OCI-LY7 (cell line): ENCODE measurements around the gene MCTP2. TPM values are rescaled to one million over a fixed set of nuclear protein-coding genes. Genes with fewer than 3 reads are reported as not detected.

ENCODE experiments used
- BruUV-seq: library from RNA; stranded (reverse); fragments of 400-500 nt; replicated peaks from 2 replicates; lab custom pipeline; 2021; lab: Mats Ljungman, UMichigan
- CTCF ChIA-PET: fragments of 300-600 bp; sonication (Branson Sonifier 250); formaldehyde crosslinking; loops from one replicate; lab custom pipeline; 2022; ENCODE audit warnings: antibody characterized with exemption; ENCODE audit not compliant: unreplicated experiment; lab: Charles Lee
- POLR2A ChIA-PET: fragments of 300-600 bp; sonication (Branson Sonifier 250); formaldehyde crosslinking; loops from one replicate; lab custom pipeline; 2022; ENCODE audit warnings: antibody characterized with exemption; lab: Charles Lee
- DNase-seq: peaks from one replicate; pipeline ENCODE4 v3.0.0-alpha.2; 2015; ENCODE audit warnings: low spot score
- H2AFZ ChIP-seq: fragments of 200-600 bp; sonication (generic), shearing (Covaris generic); 2 replicates; pipeline ENCODE4 v1.6.1; 2014; ENCODE audit warnings: mild to moderate bottlenecking, antibody characterized with exemption, low read length, moderate library complexity
- H3K27ac ChIP-seq: fragments of 200-600 bp; sonication (generic); 2 replicates; pipeline ENCODE4 v1.5.1; 2014; ENCODE audit warnings: mixed run types, low read depth, mild to moderate bottlenecking, moderate library complexity, low read length, inconsistent platforms; ENCODE audit not compliant: poor library complexity, severe bottlenecking
- H3K36me3 ChIP-seq: fragments of 200-600 bp; sonication (generic); 2 replicates; pipeline ENCODE4 v1.6.1; 2014; ENCODE audit warnings: mild to moderate bottlenecking, antibody characterized with exemption, low read length, moderate library complexity, mixed read lengths; ENCODE audit not compliant: insufficient read depth
- H3K4me1 ChIP-seq: fragments of 200-600 bp; sonication (generic); 2 replicates; pipeline ENCODE4 v1.5.1; 2014; ENCODE audit warnings: mild to moderate bottlenecking, low read length; ENCODE audit not compliant: insufficient read depth, poor library complexity, severe bottlenecking
- H3K4me2 ChIP-seq: fragments of 200-600 bp; sonication (generic); 2 replicates; pipeline ENCODE4 v1.6.1; 2014; ENCODE audit warnings: mild to moderate bottlenecking, low read length
- H3K4me3 ChIP-seq: fragments of 200-600 bp; sonication (generic); 2 replicates; pipeline ENCODE4 v1.5.1; 2014; ENCODE audit warnings: mild to moderate bottlenecking, low read depth, low read length; ENCODE audit not compliant: poor library complexity, severe bottlenecking
- H3K79me2 ChIP-seq: fragments of 200-600 bp; sonication (generic); 2 replicates; pipeline ENCODE4 v1.6.1; 2016; ENCODE audit warnings: low read depth, mild to moderate bottlenecking, low read length, moderate library complexity, mixed read lengths; ENCODE audit not compliant: insufficient read depth
- H3K9me2 ChIP-seq: fragments of 200-600 bp; sonication (generic); 2 replicates; pipeline ENCODE4 v1.6.1; 2016; ENCODE audit warnings: mild to moderate bottlenecking, low read length, mixed read lengths; ENCODE audit not compliant: insufficient read depth
- H3K9me3 ChIP-seq: fragments of 200-600 bp; sonication (generic); 2 replicates; pipeline ENCODE4 v1.6.1; 2014; ENCODE audit warnings: mild to moderate bottlenecking, mixed run types, low read length, mixed read lengths
- H4K20me1 ChIP-seq: fragments of 200-600 bp; sonication (generic); 2 replicates; pipeline ENCODE4 v1.6.1; 2014; ENCODE audit warnings: mild to moderate bottlenecking, antibody characterized with exemption, low read length, moderate library complexity, mixed read lengths; ENCODE audit not compliant: insufficient read depth
- CTCF ChIP-seq: fragments of 200-600 bp; sonication (generic); conservative IDR thresholded peaks from 2 replicates; pipeline ENCODE4 v1.5.1; 2014; ENCODE audit warnings: mild to moderate bottlenecking, antibody characterized with exemption, low read length, moderate library complexity, mixed read lengths
- EZH2phosphoT487 ChIP-seq: fragments of 200-600 bp; sonication (generic); IDR thresholded peaks from 2 replicates; pipeline ENCODE4 v1.6.1; 2018; ENCODE audit warnings: low read depth, borderline replicate concordance, mild to moderate bottlenecking, mixed run types, antibody characterized with exemption, low read length, moderate library complexity, mixed read lengths
- intact Hi-C: fragments of 100-400 bp; cut with micrococcal nuclease; formaldehyde crosslinking; loops from one replicate; pipeline ENCODE4 v1.10.0; 2022; ENCODE audit not compliant: unreplicated experiment
- total RNA-seq, 2 experiments: library from RNA; depleted of rRNA in 1 of 2; stranded (reverse); fragments of >200 nt in 1 of 2; shearing (Covaris generic) in 1 of 2; gene quantifications; 2 replicates each; pipeline ENCODE4 v1.2.3, GENCODE V29; 2014 to 2022

MCTP2 gene
- total RNA-seq, 2 experiments from 2014 or later, result 73.2 to 90.6 TPM

- Histone ChIP-seq H3K4me2 (no peak overlapping the region), H2AFZ (no peak overlapping the region), H3K9me2 (no peaks in the 10 kb centered on the region), H3K36me3 (peaks cover 41% of the 10 kb centered on the region), H3K79me2 (no peaks in the 10 kb centered on the region), H4K20me1 (no peaks in the 10 kb centered on the region), H3K4me3 (no peak overlapping the region), H3K27ac (no peak overlapping the region), H3K9me3 (no peaks in the 10 kb centered on the region), H3K4me1 (no peaks in the 10 kb centered on the region)
- TF ChIP-seq EZH2phosphoT487, result no peak
- TF ChIP-seq CTCF, result no peak
- ChIA-PET CTCF (no interaction called here), POLR2A (interaction anchor here (0.6 to 1.5 kb wide), 6 partner anchors 14 to 933 kb away, joined by 3 to 4 read pairs (median 3); no protein-coding TSS in a partner anchor)
- DNase-seq, result no peak
- no TSS peak for BruUV-seq
- intact Hi-C loops, result no loop called here
These were observed 119.7 kb downstream of the MCTP2 start for GRCh38 chr15:94351031-94351535.

GRCh38 chr15:94352636-94353487 lies 121.5 kb downstream of the MCTP2 start:
- H3K9me3 ChIP-seq, result no peaks in the 10 kb centered on the region
- no peak for DNase-seq
- H3K4me1 ChIP-seq, result no peaks in the 10 kb centered on the region
- H3K9me2 ChIP-seq, result no peaks in the 10 kb centered on the region
- CTCF ChIA-PET, result no interaction called here
- H3K27ac ChIP-seq, result no peak overlapping the region
- no TSS peak for BruUV-seq
- TF ChIP-seq CTCF (no peak), EZH2phosphoT487 (no peak)
- no peaks in the 10 kb centered on the region for H3K79me2 ChIP-seq
- no peaks in the 10 kb centered on the region for H4K20me1 ChIP-seq
- no peak overlapping the region for H2AFZ ChIP-seq
- H3K4me2 ChIP-seq, result no peak overlapping the region
- POLR2A ChIA-PET, result no interaction called here
- intact Hi-C loops, result no loop called here
- peaks cover 41% of the 10 kb centered on the region for H3K36me3 ChIP-seq
- no peak overlapping the region for H3K4me3 ChIP-seq

- Histone ChIP-seq H3K9me3 (no peaks in the 10 kb centered on the region), H2AFZ (no peak overlapping the region), H3K4me3 (no peak overlapping the region), H3K27ac (no peak overlapping the region), H3K36me3 (peaks cover 43% of the 10 kb centered on the region), H4K20me1 (no peaks in the 10 kb centered on the region), H3K4me2 (no peak overlapping the region), H3K9me2 (no peaks in the 10 kb centered on the region), H3K79me2 (no peaks in the 10 kb centered on the region), H3K4me1 (no peaks in the 10 kb centered on the region)
- no peak for DNase-seq
- intact Hi-C loops, result no loop called here
- no TSS peak for BruUV-seq
- TF ChIP-seq EZH2phosphoT487 (no peak), CTCF (no peak)
- CTCF ChIA-PET, result no interaction called here
- POLR2A ChIA-PET, result no interaction called here
These were observed 122.1 kb downstream of the MCTP2 start for GRCh38 chr15:94353488-94353820.
